Esophagus squamous epithelium (tissue), 5 donors: ENCODE measurements around the gene VASH1. TPM values are rescaled to one million over a fixed set of nuclear protein-coding genes. Genes with fewer than 3 reads are reported as not detected.

ENCODE experiments used
- DNase-seq: peaks from one replicate; lab custom pipeline; 2025; lab: John Stamatoyannopoulos, UW
- H3K27ac ChIP-seq, 4 donors: fragments of 200-600 bp; sonication (generic); one replicate each; pipeline ENCODE4 v1.5.1; 2016 to 2019; ENCODE audit warnings: mild to moderate bottlenecking in 1 of 4
- H3K27me3 ChIP-seq, 4 donors: fragments of 200-600 bp; sonication (generic); 1 replicate in 3 of 4; 2 replicates in 1 of 4; pipeline versions ENCODE4 v1.5.1 to v1.6.0; 2017 to 2021; ENCODE audit warnings: antibody characterized with exemption in 1 of 4
- H3K36me3 ChIP-seq, 3 donors: fragments of 200-600 bp; sonication (generic); one replicate each; pipeline ENCODE4 v1.5.1; 2016 to 2019
- H3K4me1 ChIP-seq, 3 donors: fragments of 200-600 bp; sonication (generic); one replicate each; pipeline ENCODE4 v1.5.1; 2017 to 2019
- H3K4me3 ChIP-seq, 4 donors: fragments of 200-600 bp; sonication (generic); 1 replicate in 3 of 4; 2 replicates in 1 of 4; pipeline ENCODE4 v1.5.1; 2016 to 2019; ENCODE audit warnings: mild to moderate bottlenecking in 2 of 4, moderate library complexity in 1 of 4
- H3K9me3 ChIP-seq, 3 donors: fragments of 200-600 bp; sonication (generic); one replicate each; pipeline ENCODE4 v1.5.1; 2016 to 2019
- CTCF ChIP-seq, 6 experiments: fragments of 450-650 bp in 4 of 6; fragments of 200-600 bp in 2 of 6; sonication (generic) in 2 of 6; IDR thresholded peaks; one replicate each; pipeline ENCODE4 v1.5.1; 2016 to 2019; ENCODE audit warnings: antibody characterized with exemption in 6 of 6, mild to moderate bottlenecking in 4 of 6, moderate library complexity in 4 of 6
- POLR2A ChIP-seq, 4 donors: fragments of 450-650 bp; IDR thresholded peaks; one replicate each; pipeline ENCODE4 v1.6.1; 2017; ENCODE audit warnings: antibody characterized with exemption in 4 of 4, mild to moderate bottlenecking in 4 of 4, moderate library complexity in 3 of 4
- WGBS, 2 donors: methylation state at CpG; one replicate each; pipeline ENCODE4 v1.1.5; 2018; 5-methylcytosine and 5-hydroxymethylcytosine counted together
- intact Hi-C: fragments of 100-400 bp; cut with DNase I; formaldehyde crosslinking; loops from one replicate; pipeline ENCODE4 v1.15.0; 2022
- total RNA-seq, 4 donors: library from RNA; depleted of rRNA; stranded (reverse); fragments of >200 nt; gene quantifications; one replicate each; pipeline ENCODE4 v1.1.0, GENCODE V29; 2016
- donor health status: DM: yes; HTN: yes; CAD: no.

Gene VASH1
- total RNA-seq, 4 donors from 2014 or later = 1.3 to 5.7 (median 3.0) TPM

GRCh38 chr14:76776428-76777251 is 15.4 kb downstream of the VASH1 start:
- 68 to 100% methylated on average over 1 to 3 of the region's 10 CpGs for whole genome bisulfite sequencing, 2 donors
- peaks cover 0 to 12% (median 0%) of the 10 kb centered on the region in 3 donors for H3K36me3 ChIP-seq
- TF ChIP-seq CTCF (IDR thresholded peaks at IDR 0.05) (no peak), POLR2A (IDR thresholded peaks at IDR 0.05) (no peak)
- H3K4me1 ChIP-seq = peaks cover 17 to 38% (median 21%) of the 10 kb centered on the region in 3 donors
- intact Hi-C loops = no loop called here
- H3K27ac ChIP-seq = peak overlapping the region in 1 of 4 donors; percentile 22
- DNase-seq = no peak
- H3K4me3 ChIP-seq = no peak overlapping the region
- H3K27me3 ChIP-seq = no peaks in the 10 kb centered on the region
- no peaks in the 10 kb centered on the region for H3K9me3 ChIP-seq

- H3K4me1 ChIP-seq = peaks cover 10 to 41% (median 22%) of the 10 kb centered on the region in 3 donors
- no peak overlapping the region for H3K4me3 ChIP-seq
- H3K27ac ChIP-seq = no peak overlapping the region
- DNase-seq = no peak
- peaks cover 0 to 22% (median 0%) of the 10 kb centered on the region in 3 donors for H3K36me3 ChIP-seq
- intact Hi-C loops = no loop called here
- WGBS, 2 donors = 91% methylated on average over 8 of the region's 9 CpGs; no CpG with 5 or more reads in 1 of the 2 donors
- H3K9me3 ChIP-seq = no peaks in the 10 kb centered on the region
- TF ChIP-seq CTCF (IDR thresholded peaks at IDR 0.05) (no peak), POLR2A (IDR thresholded peaks at IDR 0.05) (no peak)
- no peaks in the 10 kb centered on the region for H3K27me3 ChIP-seq
These were observed 16.5 kb downstream of the VASH1 start for GRCh38 chr14:76777721-76778120.

GRCh38 chr14:76778546-76779215 is 17.4 kb downstream of the VASH1 start:
- intact Hi-C loops = no loop called here
- Histone ChIP-seq H3K9me3 (no peaks in the 10 kb centered on the region), H3K4me1 (peaks cover 4 to 36% (median 15%) of the 10 kb centered on the region in 3 donors), H3K36me3 (peaks cover 0 to 28% (median 0%) of the 10 kb centered on the region in 3 donors), H3K27me3 (no peaks in the 10 kb centered on the region), H3K4me3 (no peak overlapping the region), H3K27ac (no peak overlapping the region)
- WGBS, 2 donors = 77 to 86% methylated on average over 13 to 14 of the region's 16 CpGs
- DNase-seq = no peak
- TF ChIP-seq POLR2A (IDR thresholded peaks at IDR 0.05) = no peak
- no peak for TF ChIP-seq CTCF (IDR thresholded peaks at IDR 0.05)

GRCh38 chr14:76779221-76780057 is 18.2 kb downstream of the VASH1 start:
- Histone ChIP-seq H3K4me3 (no peak overlapping the region), H3K27me3 (no peaks in the 10 kb centered on the region), H3K4me1 (peaks cover 4 to 29% (median 10%) of the 10 kb centered on the region in 3 donors), H3K27ac (no peak overlapping the region), H3K36me3 (peaks cover 0 to 34% (median 0%) of the 10 kb centered on the region in 3 donors), H3K9me3 (no peaks in the 10 kb centered on the region)
- WGBS, 2 donors = 100% methylated on average over 1 of the region's 7 CpGs; no CpG with 5 or more reads in 1 of the 2 donors
- no peak for TF ChIP-seq POLR2A (IDR thresholded peaks at IDR 0.05)
- TF ChIP-seq CTCF (IDR thresholded peaks at IDR 0.05) = no peak
- no peak for DNase-seq
- intact Hi-C loops = loop anchor here (10.0 kb wide), 1 partner anchor 65 kb away; no protein-coding TSS in a partner anchor
